Hepatocyte (in vitro differentiated cells): ENCODE measurements around the gene CD46. TPM values are rescaled to one million over a fixed set of nuclear protein-coding genes. Genes with fewer than 3 reads are reported as not detected.
A peak's percentile ranks its signal among the peaks of the same experiment; 100 is the strongest.

Experiments used
- microRNA counts: library from miRNA; unstranded; fragments of <30 nt; microRNA quantifications from one replicate; lab custom pipeline; 2017
- polyA plus RNA-seq: library from polyadenylated mRNA; unstranded; fragments of >200 nt; fragmentation: Nextera tagmentation; extraction: Ambion mirVana; gene quantifications from 2 replicates; pipeline ENCODE4 v1.2.1, GENCODE V29; 2016
- small RNA-seq: library from RNA; depleted of rRNA; stranded (forward); fragments of <200 nt; gene quantifications from one replicate; pipeline ENCODE3, GENCODE V24; 2014
- total RNA-seq: library from RNA; depleted of rRNA; stranded (reverse); fragments of >200 nt; gene quantifications from 2 replicates; pipeline ENCODE4 v1.2.3, GENCODE V29; 2014

CD46 gene
- total and polyA plus RNA-seq, 2 experiments from 2014 or later: 176 to 228 TPM

MicroRNA genes within 50 kb of the gene (microRNA counts, 767-probe panel; counts per million panel counts)
- microRNA hsa-miR-29b-3p (lab: Ali Mortazavi, UCI) (8,648 counts per million, percentile 60 among the panel's probes with 10 or more counts), microRNA hsa-miR-29c-3p (lab: Ali Mortazavi, UCI) (5,081 counts per million, percentile 19 among the panel's probes with 10 or more counts)

Small RNA genes within 50 kb of the gene (small RNA-seq; reads per million reads assigned to genes)
- gene RNA5SP534: not detected

Other genes with a start within 250 kb of the CD46 start
- not detected in 2 replicates for gene CR1L, start 106.9 kb upstream of the CD46 start, total RNA-seq
- gene CR1L, start 106.9 kb upstream of the CD46 start, polyA plus RNA-seq: not detected in 2 replicates
- 0.90 and 2.4 TPM in 2 replicates for gene CD34, start 159.1 kb downstream of the CD46 start, total RNA-seq
- 1.3 and 2.4 TPM in 2 replicates for gene CD34, start 159.1 kb downstream of the CD46 start, polyA plus RNA-seq